Thyroid gland (tissue), 4 donors: ENCODE data around the gene RRAD.

Experiments
- POLR2A ChIP-seq, 2 donors: fragments of 450-650 bp; IDR thresholded peaks; one replicate each; pipeline ENCODE4 v1.6.1; 2017; ENCODE audit warnings: antibody characterized with exemption in 2 of 2, mild to moderate bottlenecking in 2 of 2, moderate library complexity in 1 of 2
- TF ChIP-seq, protein P1 (sequence below), 6 experiments: fragments of 200-600 bp in 3 of 6; fragments of 450-650 bp in 3 of 6; sonication (generic) in 3 of 6; IDR thresholded peaks; one replicate each; pipeline ENCODE4 v1.5.1; 2016 to 2019; ENCODE audit warnings: antibody characterized with exemption in 6 of 6, mild to moderate bottlenecking in 2 of 6, inconsistent platforms in 1 of 6, moderate library complexity in 1 of 6

DNA sequence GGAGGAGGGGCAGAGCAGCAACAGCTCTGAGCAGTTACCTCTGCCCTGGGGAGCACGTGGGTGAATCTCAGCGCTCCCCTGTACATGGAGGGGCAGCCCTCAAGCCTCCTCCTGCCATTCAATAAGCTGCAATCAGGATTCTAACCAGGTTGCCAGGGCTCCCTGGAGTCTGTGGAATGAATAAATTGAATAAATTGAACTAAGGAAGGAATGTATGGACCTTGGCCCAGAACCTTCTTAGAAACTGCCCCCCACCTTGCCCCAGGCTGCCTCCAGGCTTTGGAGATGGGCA is 5.1 kb downstream of the RRAD start:
- TF ChIP-seq, protein P1, sequence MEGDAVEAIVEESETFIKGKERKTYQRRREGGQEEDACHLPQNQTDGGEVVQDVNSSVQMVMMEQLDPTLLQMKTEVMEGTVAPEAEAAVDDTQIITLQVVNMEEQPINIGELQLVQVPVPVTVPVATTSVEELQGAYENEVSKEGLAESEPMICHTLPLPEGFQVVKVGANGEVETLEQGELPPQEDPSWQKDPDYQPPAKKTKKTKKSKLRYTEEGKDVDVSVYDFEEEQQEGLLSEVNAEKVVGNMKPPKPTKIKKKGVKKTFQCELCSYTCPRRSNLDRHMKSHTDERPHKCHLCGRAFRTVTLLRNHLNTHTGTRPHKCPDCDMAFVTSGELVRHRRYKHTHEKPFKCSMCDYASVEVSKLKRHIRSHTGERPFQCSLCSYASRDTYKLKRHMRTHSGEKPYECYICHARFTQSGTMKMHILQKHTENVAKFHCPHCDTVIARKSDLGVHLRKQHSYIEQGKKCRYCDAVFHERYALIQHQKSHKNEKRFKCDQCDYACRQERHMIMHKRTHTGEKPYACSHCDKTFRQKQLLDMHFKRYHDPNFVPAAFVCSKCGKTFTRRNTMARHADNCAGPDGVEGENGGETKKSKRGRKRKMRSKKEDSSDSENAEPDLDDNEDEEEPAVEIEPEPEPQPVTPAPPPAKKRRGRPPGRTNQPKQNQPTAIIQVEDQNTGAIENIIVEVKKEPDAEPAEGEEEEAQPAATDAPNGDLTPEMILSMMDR (IDR thresholded peaks at IDR 0.05): no peak
- TF ChIP-seq POLR2A (IDR thresholded peaks at IDR 0.05): no peak
